Fibroblast of skin of right quadriceps (primary cell): Measurements from ENCODE around the gene KLHL29.

Experiments
- DNase-seq: peaks from one replicate; pipeline ENCODE4 v3.0.0-alpha.2; 2013

KLHL29 gene

GRCh38 chr2:23753291-23754010, 368.5 kb downstream of the KLHL29 start:
- no peak for DNase-seq

GRCh38 chr2:23754970-23755369, 370.0 kb downstream of the KLHL29 start:
- DNase-seq = no peak

GRCh38 chr2:23756593-23757292, 371.8 kb downstream of the KLHL29 start:
- peak; percentile 51 for DNase-seq

- DNase-seq = peak; percentile 77
These were observed 372.9 kb downstream of the KLHL29 start for GRCh38 chr2:23757686-23758433.
